Tibial nerve (tissue), 4 donors: ENCODE measurements around the gene LMO7. TPM values are rescaled to one million over a fixed set of nuclear protein-coding genes. Genes with fewer than 3 reads are reported as not detected.
A peak's percentile ranks its signal among the peaks of the same experiment; 100 is the strongest.

Experiments
- DNase-seq, 2 donors: peaks; one replicate each; pipeline ENCODE4 v3.0.0-alpha.2; 2019; ENCODE audit warnings: low spot score in 2 of 2
- H3K27ac ChIP-seq, 4 donors: fragments of 200-600 bp; sonication (generic) in 3 of 4; one replicate each; pipeline ENCODE4 v1.5.1; 2017 to 2019; ENCODE audit warnings: mild to moderate bottlenecking in 1 of 4
- H3K27me3 ChIP-seq, 2 donors: fragments of 200-600 bp; sonication (generic) in 1 of 2; one replicate each; pipeline versions ENCODE4 v1.5.1 to v1.6.0; 2017 to 2019
- H3K36me3 ChIP-seq, 3 donors: fragments of 200-600 bp; sonication (generic); one replicate each; pipeline ENCODE4 v1.5.1; 2018 to 2019
- H3K4me1 ChIP-seq, 4 donors: fragments of 200-600 bp; sonication (generic) in 3 of 4; one replicate each; pipeline ENCODE4 v1.5.1; 2017 to 2019
- H3K4me3 ChIP-seq, 4 donors: fragments of 200-600 bp; sonication (generic) in 3 of 4; one replicate each; pipeline ENCODE4 v1.5.1; 2017 to 2019; ENCODE audit warnings: mild to moderate bottlenecking in 1 of 4, moderate library complexity in 1 of 4
- H3K9me3 ChIP-seq, 4 donors: fragments of 200-600 bp; sonication (generic) in 3 of 4; one replicate each; pipeline ENCODE4 v1.5.1; 2017 to 2019
- EP300 ChIP-seq, 2 donors: sonication (generic); formaldehyde crosslinking; IDR thresholded peaks; one replicate each; pipeline ENCODE4 v1.6.1; 2017; ENCODE audit warnings: antibody characterized with exemption in 2 of 2, mild to moderate bottlenecking in 1 of 2
- POLR2A ChIP-seq, 2 donors: fragments of 450-650 bp; IDR thresholded peaks; one replicate each; pipeline ENCODE4 v1.6.1; 2017; ENCODE audit warnings: antibody characterized with exemption in 2 of 2, mild to moderate bottlenecking in 2 of 2, moderate library complexity in 2 of 2
- WGBS, 2 donors: methylation state at CpG; one replicate each; pipeline ENCODE4 v1.1.5; 2018; 5-methylcytosine and 5-hydroxymethylcytosine counted together
- total RNA-seq, 4 donors: library from RNA; depleted of rRNA; stranded (reverse); fragments of >200 nt; gene quantifications; one replicate each; pipeline ENCODE4 v1.1.0, GENCODE V29; 2016
- TF ChIP-seq, protein P1 (sequence below), 5 experiments: fragments of 200-600 bp in 3 of 5; fragments of 450-650 bp in 2 of 5; sonication (generic) in 3 of 5; IDR thresholded peaks; one replicate each; pipeline ENCODE4 v1.5.1; 2016 to 2019; ENCODE audit warnings: antibody characterized with exemption in 5 of 5, mild to moderate bottlenecking in 3 of 5, moderate library complexity in 2 of 5

LMO7 gene
- total RNA-seq, 4 donors from 2014 or later, result 149 to 311 (median 236) TPM

DNA sequence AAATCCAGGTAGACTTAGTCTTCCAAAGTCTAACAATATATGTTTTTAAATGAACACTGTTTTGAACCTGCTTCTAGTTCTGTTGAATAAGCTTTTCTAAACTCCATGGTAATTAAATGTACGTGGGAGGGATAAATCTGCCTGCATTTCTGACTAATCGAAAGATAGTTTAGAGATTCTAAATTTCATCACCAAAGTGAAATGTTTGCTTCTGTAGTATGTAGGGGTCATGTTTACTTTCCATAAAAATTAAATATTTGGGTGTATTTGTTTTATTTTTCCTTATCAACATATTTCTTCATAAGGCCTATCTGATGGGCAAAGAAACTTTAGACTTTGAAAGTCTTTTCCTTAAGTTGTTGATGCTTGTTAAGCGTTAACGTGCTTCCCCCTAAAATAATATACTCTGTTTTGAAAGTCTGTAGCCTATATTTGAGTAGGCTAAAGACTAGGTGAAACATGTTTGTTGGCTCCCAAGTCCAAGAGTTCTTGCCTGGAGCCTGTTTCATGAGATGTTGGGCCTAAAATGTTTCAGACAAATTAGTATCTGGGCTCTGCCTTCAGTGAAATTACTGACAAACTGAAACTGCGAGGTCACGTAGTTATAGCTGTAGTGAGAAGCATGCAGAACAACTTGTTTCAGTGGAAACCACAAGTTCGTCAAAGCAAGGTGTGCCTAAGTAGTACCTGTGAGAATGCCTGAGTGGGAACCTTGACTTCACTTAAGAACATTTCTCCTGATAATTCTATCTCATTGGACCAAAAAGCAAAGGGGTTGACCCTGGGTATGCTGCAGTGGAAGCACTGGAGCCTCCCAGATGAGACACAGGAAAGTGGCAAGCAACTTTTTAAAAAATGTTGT is 126.2 kb downstream of the LMO7 start:
- TF ChIP-seq, protein P1, sequence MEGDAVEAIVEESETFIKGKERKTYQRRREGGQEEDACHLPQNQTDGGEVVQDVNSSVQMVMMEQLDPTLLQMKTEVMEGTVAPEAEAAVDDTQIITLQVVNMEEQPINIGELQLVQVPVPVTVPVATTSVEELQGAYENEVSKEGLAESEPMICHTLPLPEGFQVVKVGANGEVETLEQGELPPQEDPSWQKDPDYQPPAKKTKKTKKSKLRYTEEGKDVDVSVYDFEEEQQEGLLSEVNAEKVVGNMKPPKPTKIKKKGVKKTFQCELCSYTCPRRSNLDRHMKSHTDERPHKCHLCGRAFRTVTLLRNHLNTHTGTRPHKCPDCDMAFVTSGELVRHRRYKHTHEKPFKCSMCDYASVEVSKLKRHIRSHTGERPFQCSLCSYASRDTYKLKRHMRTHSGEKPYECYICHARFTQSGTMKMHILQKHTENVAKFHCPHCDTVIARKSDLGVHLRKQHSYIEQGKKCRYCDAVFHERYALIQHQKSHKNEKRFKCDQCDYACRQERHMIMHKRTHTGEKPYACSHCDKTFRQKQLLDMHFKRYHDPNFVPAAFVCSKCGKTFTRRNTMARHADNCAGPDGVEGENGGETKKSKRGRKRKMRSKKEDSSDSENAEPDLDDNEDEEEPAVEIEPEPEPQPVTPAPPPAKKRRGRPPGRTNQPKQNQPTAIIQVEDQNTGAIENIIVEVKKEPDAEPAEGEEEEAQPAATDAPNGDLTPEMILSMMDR (IDR thresholded peaks at IDR 0.05), result no peak
- TF ChIP-seq EP300 (IDR thresholded peaks at IDR 0.05) (no peak), POLR2A (IDR thresholded peaks at IDR 0.05) (no peak)
- H3K27ac ChIP-seq, result peak overlapping the region; percentile 28 to 79 (median 66)
- WGBS, 2 donors, result 50 to 59% methylated on average over 7 of the region's 7 CpGs

GRCh38 chr13:75762955-75763354 is 126.8 kb downstream of the LMO7 start:
- peak overlapping the region in 3 of 4 donors; percentile 58 to 79 (median 73) for H3K27ac ChIP-seq
- H3K9me3 ChIP-seq, result no peaks in the 10 kb centered on the region
- H3K36me3 ChIP-seq, result no peaks in the 10 kb centered on the region
- no peak for DNase-seq
- H3K4me1 ChIP-seq, result peaks cover 0 to 22% (median 0%) of the 10 kb centered on the region in 4 donors
- no peaks in the 10 kb centered on the region for H3K27me3 ChIP-seq
- TF ChIP-seq POLR2A (IDR thresholded peaks at IDR 0.05) (no peak), EP300 (IDR thresholded peaks at IDR 0.05) (no peak)
- TF ChIP-seq, protein P1 (IDR thresholded peaks at IDR 0.05), result no peak
- peak overlapping the region in 3 of 4 donors; percentile 22 to 40 (median 22) for H3K4me3 ChIP-seq
- 77 to 79% methylated on average over 2 of the region's 2 CpGs for WGBS, 2 donors

More for the DNA sequence above, 126.2 kb downstream of the LMO7 start:
- Histone ChIP-seq H3K9me3 (no peaks in the 10 kb centered on the region), H3K4me3 (peak overlapping the region; percentile 8 to 40 (median 22)), H3K27me3 (no peaks in the 10 kb centered on the region), H3K36me3 (no peaks in the 10 kb centered on the region), H3K4me1 (peaks cover 0 to 22% (median 0%) of the 10 kb centered on the region in 4 donors)
- no peak for DNase-seq

DNA sequence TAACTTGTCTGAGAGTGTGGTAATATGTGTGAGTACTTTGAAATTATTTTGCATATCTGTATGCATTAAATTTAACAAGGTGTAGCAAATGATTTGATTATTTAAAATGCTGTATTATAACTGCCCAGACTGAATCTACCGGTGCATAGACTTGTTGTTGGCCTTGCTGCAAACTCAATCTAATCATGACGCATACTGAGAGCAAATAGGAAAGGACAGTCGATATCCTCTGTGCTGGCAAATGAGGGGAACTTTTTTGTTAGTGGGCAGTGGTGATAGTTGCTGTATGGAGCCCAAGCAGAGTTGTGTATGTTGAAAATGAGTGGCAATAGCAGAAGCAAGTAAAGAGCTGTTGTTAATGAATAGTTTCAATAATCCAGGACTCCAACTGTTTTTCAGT is 127.4 kb downstream of the LMO7 start:
- no peaks in the 10 kb centered on the region for H3K27me3 ChIP-seq
- no peaks in the 10 kb centered on the region for H3K9me3 ChIP-seq
- H3K36me3 ChIP-seq, result no peaks in the 10 kb centered on the region
- peak overlapping the region in 2 of 4 donors; percentile 29 to 79 for H3K27ac ChIP-seq
- no peak for DNase-seq
- 86 to 93% methylated on average over 3 of the region's 3 CpGs for WGBS, 2 donors
- peak overlapping the region in 2 of 4 donors; percentile 22 to 40 for H3K4me3 ChIP-seq
- TF ChIP-seq, protein P1 (IDR thresholded peaks at IDR 0.05), result no peak
- TF ChIP-seq POLR2A (IDR thresholded peaks at IDR 0.05), result no peak
- no peak for TF ChIP-seq EP300 (IDR thresholded peaks at IDR 0.05)
- peaks cover 0 to 22% (median 0%) of the 10 kb centered on the region in 4 donors for H3K4me1 ChIP-seq

DNA sequence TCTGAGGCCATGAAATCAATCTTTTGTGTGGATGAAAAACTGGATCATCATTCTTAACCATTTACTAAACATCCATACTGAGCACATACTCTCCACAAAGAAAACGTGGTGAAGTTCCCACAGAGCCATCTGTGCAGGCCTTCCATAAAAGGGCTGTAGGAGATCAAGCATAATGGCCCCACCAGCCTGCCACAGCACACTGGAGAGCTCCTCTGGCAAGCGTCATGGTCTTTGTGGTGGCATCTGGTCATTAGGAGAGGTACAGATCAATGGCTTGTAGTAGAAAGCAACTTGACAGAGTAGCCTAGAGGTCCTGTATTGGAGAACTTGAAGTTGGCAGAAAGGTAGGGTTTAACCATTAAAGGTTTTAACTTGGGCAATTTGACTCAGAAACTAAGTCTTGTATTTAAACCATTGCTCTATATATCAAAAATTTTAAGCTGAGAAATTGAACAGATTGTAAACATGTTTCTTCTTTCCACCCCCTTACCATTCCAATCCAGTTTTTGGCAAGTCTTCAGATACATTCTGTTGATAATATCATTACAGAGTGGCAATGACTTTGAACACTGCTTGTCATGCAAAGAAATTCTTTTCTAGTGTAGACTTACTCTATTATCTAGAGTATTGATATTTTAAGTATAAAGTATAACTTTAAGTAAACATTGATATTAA is 128.3 kb downstream of the LMO7 start:
- TF ChIP-seq POLR2A (IDR thresholded peaks at IDR 0.05) (no peak), EP300 (IDR thresholded peaks at IDR 0.05) (no peak)
- TF ChIP-seq, protein P1 (IDR thresholded peaks at IDR 0.05), result no peak
- 74 to 81% methylated on average over 2 of the region's 2 CpGs for WGBS, 2 donors
- H3K27me3 ChIP-seq, result no peaks in the 10 kb centered on the region
- no peaks in the 10 kb centered on the region for H3K9me3 ChIP-seq
- DNase-seq, result no peak
- peak overlapping the region in 1 of 4 donors; percentile 40 for H3K4me3 ChIP-seq
- no peaks in the 10 kb centered on the region for H3K36me3 ChIP-seq
- peaks cover 0 to 23% (median 0%) of the 10 kb centered on the region in 4 donors for H3K4me1 ChIP-seq
- peak overlapping the region in 2 of 4 donors; percentile 22 to 29 for H3K27ac ChIP-seq
